Activated effector memory CD4-positive, alpha-beta T cell treated with Interleukin-2 at 50 U/mL for 16 hours (primary cell): ENCODE measurements around the gene JARID2.
A peak's percentile ranks its signal among the peaks of the same experiment; 100 is the strongest.

Experiments used
- DNase-seq: peaks from one replicate; pipeline ENCODE4 v3.0.0-alpha.2; 2020

Gene JARID2

GRCh38 chr6:15361197-15361596, 115.3 kb downstream of the JARID2 start:
- no peak for DNase-seq

- no peak for DNase-seq
Observed at GRCh38 chr6:15362274-15363160, 116.6 kb downstream of the JARID2 start.

DNA sequence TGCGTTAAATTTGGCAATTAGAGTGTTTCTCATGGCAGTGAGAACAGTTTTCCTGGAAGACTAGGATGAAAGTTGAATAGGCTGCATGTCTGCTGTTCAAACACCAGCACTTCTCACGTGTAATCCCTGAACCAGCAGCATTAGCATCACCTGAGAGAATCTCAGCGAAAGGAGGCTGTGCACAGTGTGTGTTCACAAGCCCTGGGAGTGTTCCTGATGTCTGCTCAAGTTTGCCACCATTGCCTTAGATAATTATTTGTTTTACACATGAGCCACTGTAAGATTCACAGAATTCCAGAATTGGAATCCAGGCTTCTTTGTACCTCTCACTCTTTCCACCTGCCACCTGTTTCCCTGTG, 117.3 kb downstream of the JARID2 start:
- DNase-seq: no peak

DNA sequence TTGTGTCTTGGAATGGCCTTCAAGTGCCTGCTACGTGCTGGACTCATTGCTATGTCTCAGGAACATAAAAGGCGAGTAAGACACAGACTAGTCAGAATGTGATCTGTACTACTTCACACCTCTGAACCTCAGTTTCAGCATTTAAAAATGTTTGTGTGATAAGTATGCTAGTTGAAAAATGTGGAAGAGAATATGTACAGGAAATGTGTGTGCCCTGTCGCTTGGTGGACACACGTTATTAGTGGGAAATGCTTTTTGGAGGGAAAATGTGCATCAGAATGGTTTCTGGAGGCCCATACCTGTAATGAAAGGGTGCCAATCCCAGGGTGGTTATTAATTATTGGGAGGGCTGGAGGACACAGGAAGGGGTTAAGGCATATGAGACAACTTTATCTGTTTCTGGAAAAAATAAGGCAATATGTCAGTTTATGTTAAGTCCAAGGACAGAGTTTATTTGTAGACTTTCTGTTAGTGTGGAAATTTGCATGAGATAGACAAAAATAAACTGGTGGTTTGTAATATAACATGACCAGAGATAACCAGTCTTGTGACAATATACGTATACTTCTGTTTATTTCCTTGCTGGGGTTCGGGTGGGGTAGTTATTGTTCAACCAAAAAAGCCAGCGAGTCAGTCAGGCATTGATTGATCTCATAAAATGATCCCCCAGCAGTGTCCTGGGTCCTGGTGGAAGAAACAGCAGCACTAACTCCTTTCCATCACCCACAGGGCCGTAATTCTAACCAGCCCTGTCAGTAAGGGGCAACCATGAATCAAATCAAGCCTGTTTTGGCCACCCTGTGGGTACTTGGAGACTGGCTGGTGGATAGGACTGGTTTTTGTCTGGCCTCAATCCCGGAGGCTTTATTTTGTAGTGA, 117.9 kb downstream of the JARID2 start:
- DNase-seq: no peak

GRCh38 chr6:15364401-15365037, 118.7 kb downstream of the JARID2 start:
- no peak for DNase-seq

DNA sequence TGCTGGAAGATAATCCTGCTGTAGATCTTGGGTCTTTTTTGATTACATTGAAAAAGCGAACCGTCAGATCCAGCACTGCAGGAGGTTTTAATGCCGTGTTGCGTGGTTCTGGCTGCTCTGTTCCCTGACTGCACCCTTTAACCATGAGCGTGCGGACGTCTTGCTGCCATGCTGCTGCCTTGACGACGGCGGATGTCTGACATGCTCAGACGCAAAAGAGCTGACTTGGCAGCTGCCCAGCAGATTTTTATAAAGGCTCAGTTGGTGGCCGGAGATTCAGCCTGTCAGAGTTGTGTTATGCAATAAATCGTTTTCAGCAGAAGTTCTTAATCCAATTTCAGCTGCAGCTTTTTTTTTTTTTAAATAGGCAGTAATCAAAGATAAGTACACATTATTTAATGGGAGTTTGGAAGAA, 119.4 kb downstream of the JARID2 start:
- peak; percentile 5 for DNase-seq

GRCh38 chr6:15366003-15366535, 120.2 kb downstream of the JARID2 start:
- DNase-seq: no peak

GRCh38 chr6:15366879-15367278, 121.0 kb downstream of the JARID2 start:
- no peak for DNase-seq

DNA sequence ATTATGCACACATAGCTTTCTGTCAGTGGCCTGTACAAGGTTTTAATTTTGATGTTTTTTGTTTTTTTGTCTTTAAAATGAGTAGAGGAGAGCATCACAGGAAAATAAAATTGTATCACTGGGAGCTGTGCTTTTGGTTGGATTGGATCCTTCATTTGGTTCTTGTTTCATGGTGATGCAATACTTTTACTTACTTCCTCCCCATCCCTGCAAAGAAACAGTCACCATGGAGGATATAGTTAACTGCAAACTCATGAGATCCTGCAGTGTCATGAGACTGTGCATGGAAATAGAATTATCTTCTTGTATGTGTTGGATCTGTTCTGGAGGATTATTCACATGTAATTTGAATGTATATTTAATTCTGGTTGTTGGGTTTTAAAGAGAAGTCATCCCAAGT, 122.3 kb downstream of the JARID2 start:
- DNase-seq: no peak

GRCh38 chr6:15368873-15369272, 123.0 kb downstream of the JARID2 start:
- DNase-seq: no peak

DNA sequence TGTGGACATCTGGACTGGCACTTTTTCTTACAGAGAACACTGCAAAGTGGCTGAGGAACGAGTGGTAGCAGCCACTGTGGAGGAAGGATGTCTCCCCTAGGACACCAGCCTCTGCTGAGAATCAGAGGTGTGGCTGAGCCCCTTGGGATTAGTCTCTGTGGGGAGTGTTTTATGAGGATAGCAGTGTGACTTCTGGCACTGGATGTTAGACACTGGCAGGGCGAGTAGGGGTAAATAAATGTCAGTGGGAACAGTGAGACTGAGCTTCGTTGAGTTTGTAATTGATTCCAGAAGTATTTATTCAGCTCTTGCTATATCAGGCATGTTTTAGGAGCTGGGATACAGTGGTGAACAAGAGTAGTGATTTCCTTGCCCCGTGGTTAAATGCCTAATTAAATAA, 124.0 kb downstream of the JARID2 start:
- DNase-seq: no peak

GRCh38 chr6:15370733-15371671, 125.1 kb downstream of the JARID2 start:
- no peak for DNase-seq

DNA sequence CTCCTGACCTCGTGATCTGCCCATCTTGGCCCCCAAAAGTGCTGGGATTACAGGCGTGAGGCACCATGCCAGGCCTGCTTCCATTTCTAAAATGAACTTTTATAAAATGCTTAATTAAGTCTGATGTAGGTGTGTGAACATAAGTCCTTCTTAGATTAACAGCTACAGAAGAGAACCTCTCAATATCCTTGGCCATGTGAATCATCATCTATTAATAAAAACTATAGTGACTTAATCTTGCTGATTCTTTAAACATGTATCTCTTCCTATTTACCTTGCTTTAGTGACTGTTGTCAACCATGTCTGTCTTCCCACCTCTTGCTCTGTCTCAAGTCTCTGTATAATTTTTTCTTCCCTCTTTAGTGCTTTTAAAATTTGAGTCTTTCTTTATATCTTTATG, 127.1 kb downstream of the JARID2 start:
- DNase-seq: no peak

DNA sequence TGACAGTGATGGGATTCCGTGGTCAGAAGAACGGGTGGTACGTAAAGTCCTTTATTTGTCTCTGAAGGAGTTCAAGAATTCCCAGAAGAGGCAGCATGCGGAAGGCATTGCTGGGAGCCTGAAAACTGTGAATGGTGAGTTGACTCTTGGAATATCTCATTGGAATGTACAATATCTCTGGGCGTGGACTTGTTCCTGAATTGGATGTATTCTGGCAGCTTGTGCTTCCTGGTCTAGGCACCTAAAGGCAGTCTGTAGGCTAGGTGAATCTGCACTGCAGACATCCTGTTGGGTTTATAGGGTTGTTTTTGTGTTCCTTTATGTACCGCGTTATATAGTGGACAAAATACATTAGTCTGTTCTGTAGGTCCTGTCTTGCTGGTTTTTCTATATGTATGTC, 128.2 kb downstream of the JARID2 start:
- DNase-seq: no peak

DNA sequence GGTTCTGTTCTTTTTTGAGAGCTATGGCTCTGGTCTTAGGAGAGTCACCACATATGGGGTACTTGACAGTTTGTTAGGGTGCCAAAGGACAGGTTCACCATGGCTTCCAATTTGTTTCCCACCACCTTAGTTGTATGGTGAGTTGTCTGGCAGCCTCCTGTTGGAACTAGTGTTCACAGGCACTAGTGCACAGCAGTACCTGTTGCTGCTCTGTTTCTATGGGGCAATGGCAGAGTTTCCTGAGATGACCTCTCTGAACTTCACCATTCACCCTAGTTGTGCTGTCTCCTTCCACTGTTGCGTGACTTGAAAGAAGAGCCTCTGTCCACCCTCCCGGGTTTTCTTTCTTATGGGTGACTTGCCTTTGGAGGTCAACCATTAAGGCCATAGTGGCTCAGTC, 129.1 kb downstream of the JARID2 start:
- no peak for DNase-seq

GRCh38 chr6:15375638-15376290, 129.9 kb downstream of the JARID2 start:
- DNase-seq: no peak

DNA sequence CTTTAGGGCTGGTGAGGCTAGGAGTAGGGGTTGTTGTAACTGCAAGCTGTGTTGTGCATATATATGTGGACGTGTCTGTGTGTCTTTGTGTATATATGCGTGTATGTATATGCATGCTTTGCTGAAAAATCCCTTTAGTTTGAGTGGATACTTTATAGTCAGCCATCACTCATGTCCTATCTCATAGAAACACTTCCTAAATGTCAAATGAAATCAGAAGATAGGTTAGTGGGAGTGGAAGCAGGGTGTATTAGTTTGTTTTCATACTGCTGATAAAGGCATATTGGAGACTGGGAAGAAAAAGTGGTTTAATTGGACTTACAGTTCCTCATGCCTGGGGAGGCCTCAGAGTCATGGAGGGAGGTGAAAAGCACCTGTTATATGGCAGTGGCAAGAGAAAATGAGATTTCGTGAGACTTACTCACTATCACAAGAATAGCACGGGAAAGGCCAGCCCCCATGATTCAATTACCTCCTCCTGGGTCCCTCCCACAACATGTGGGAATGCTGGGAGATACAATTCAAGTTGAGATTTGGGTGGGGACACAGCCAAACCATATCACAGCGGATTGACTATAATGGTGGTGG, 131.1 kb downstream of the JARID2 start:
- DNase-seq: no peak

DNA sequence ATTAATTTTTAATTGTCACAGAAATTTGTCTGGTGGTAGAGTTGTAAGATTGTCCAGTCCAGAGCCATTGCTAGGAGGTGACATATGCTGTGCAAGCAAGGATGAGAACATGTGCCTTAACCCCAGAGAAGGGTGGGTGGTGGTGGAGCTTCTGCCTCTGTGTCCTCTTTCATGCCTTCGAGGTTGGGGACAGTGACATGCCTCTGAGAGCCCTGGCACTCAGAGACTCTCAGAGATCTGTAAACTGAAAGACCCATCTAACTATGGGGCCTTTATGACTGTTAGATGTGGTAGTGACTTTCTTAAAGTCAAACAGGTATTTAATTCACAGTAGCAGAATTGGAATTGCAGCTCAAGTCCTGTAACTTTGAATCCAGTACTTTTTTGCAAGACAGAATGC, 132.4 kb downstream of the JARID2 start:
- no peak for DNase-seq

DNA sequence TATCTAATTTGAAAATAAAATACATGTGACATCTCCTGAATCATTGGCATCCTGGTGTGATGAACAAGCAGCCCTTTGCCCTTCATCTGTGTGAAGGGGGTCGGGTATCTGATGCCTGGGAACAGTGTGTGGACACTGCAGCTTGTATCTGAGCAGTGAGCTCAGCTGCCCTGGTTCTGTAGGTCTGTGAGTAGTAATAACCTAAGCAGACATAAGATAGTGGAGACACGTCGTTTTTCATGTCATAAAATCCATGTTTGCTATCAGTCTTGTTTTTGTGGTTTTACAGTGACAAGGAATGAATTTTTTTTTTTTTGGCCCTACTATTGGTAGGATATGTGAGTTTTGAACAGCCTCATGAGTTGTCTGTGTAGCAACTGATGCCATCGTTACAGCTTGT, 133.0 kb downstream of the JARID2 start:
- no peak for DNase-seq

DNA sequence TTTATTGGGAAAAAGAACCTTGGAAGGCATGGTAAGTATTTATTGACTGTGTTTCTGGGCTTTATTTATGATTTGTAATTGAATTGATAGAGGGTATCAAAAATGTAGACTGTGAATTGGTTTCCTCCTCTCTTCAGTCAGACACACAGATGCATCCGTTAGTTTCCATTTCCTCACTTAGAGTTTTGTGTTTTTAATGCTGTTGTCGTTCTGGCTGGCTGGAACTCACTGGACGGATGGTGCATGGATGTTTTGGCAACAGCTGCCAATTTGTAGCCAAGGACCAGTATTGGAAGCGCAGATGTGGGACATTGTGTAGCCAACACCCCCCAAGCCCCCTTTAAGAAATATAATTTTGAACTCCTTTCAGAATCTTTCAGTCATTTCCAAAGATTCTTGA, 134.5 kb downstream of the JARID2 start:
- no peak for DNase-seq

DNA sequence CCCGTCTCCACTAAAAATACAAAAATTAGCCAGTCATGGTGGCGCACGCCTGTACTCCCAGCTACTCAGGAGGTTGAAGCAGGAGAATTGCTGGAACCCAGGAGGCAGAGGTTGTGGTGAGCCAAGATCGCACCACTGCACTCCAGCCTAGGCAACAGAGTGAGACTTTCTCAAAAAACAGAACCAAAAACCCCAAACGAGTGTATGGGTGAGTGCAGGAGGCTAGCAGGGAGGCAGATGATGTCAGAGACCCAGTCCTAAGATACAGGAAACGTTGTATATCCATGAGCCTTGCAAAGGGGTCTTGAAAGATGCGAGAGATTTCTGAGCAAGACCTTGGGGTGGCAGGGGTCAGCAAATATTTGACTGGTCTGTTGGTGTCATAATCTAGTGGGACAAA, 136.2 kb downstream of the JARID2 start:
- no peak for DNase-seq
